ENCODE data around the gene PAK6. TPM values are rescaled to one million over a fixed set of nuclear protein-coding genes. Genes with fewer than 3 reads are reported as not detected.
A peak's percentile ranks its signal among the peaks of the same experiment; 100 is the strongest.

Gene PAK6
- total RNA-seq, 1 donor from 2014 or later = not detected

DNA sequence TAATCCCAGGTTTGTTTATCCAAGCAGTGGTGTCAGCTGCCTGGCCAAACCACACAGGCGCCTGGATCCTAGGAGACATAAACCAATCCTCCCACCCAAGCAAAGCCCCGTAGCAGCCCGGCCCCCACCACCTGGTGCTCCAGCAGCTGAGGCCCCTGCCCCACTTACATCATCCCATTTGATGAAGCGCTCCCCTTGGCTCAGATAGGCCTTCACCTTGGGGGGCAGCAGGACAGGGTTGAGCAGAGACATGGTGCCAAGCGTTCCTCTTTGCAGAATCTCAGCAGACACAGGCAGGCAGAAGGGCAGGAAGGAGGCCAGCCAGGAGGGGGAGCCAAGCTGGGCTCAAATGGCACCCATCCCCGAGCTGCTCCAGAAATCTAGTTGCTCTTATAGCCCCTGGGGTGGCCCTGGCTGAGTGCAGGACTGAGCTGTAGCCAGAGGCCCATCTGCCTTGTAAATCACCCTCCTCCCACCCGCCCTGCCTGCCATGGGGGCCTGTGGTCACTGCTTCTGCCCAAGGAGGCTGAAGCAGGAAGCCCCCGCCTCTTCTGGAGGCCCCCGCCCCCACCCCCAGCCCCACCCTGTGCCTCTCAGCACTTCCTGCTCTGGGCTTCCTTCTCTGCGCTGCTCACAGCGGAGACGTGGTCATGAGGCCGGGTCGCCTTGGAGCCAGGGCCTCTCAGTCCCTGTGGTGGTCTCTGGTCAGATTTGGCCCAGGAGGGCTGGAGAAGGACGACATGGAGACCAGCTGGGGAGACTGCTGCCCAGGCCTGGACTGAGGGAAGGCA lies 68.8 kb downstream of the PAK6 start, which contains the start of gene PLCB2:
PLCB2 (minus strand) TSS at position 515 of the 791 bp plus-strand sequence; CDS start at position 252, 263 bp downstream.
- DNase-seq (ENCODE audit: low spot score in 2 of 2) = no peak
- H3K27ac ChIP-seq = peak within 1 kb of the TSS in 1 of 2 donors; percentile 26

DNA sequence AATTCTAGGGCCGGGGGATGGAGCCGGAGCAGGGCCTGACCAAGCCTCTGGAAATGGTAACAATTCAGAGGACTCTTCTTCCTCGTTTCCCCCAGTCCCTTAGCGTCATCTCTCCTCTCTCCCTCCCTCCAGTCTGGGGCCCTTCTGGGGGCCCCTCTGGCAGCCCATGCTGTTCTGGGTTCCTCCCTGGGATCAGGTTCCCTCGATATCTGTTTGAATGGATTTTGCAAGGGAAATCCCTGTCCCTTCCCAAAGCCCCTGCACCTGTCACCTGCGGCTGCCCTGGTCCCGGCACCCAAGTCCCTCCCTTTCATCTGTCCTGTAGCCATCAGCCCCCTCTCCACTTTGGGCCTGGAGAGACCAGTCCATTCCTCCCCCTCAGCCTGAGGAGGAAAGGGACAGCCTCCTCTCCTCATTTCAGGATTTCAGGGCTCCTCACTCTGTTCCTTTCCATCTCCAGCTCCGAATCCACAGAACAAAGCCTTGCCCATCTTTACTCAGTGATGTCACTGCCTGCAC lies 70.5 kb downstream of the PAK6 start:
- Histone ChIP-seq H3K27me3 (no peaks in the 10 kb centered on the region), H3K36me3 (no peaks in the 10 kb centered on the region), H3K27ac (no peak overlapping the region), H3K9me3 (no peaks in the 10 kb centered on the region), H3K4me1 (no peaks in the 10 kb centered on the region), H3K4me3 (no peak overlapping the region)
- intact Hi-C loops (cut with DNase I) = no loop called here
- TF ChIP-seq, protein P1, sequence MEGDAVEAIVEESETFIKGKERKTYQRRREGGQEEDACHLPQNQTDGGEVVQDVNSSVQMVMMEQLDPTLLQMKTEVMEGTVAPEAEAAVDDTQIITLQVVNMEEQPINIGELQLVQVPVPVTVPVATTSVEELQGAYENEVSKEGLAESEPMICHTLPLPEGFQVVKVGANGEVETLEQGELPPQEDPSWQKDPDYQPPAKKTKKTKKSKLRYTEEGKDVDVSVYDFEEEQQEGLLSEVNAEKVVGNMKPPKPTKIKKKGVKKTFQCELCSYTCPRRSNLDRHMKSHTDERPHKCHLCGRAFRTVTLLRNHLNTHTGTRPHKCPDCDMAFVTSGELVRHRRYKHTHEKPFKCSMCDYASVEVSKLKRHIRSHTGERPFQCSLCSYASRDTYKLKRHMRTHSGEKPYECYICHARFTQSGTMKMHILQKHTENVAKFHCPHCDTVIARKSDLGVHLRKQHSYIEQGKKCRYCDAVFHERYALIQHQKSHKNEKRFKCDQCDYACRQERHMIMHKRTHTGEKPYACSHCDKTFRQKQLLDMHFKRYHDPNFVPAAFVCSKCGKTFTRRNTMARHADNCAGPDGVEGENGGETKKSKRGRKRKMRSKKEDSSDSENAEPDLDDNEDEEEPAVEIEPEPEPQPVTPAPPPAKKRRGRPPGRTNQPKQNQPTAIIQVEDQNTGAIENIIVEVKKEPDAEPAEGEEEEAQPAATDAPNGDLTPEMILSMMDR (IDR thresholded peaks at IDR 0.05) = no peak
- no peak for DNase-seq (ENCODE audit: low spot score in 2 of 2)

More for the DNA sequence above, 68.8 kb downstream of the PAK6 start, which contains the start of gene PLCB2:
- Histone ChIP-seq H3K36me3 (no peaks in the 10 kb centered on the region), H3K27me3 (no peaks in the 10 kb centered on the region), H3K9me3 (no peaks in the 10 kb centered on the region), H3K4me1 (no peaks in the 10 kb centered on the region), H3K4me3 (peak within 1 kb of the TSS in 1 of 2 donors; percentile 48)
- intact Hi-C loops (cut with DNase I) = no loop called here
- TF ChIP-seq, protein P1 (IDR thresholded peaks at IDR 0.05) = no peak

- intact Hi-C loops (cut with DNase I) = no loop called here
- no peak for DNase-seq (ENCODE audit: low spot score in 2 of 2)
- TF ChIP-seq, protein P1 (IDR thresholded peaks at IDR 0.05) = peak in 2 of 3 experiments; percentile 24 to 44
Observed at GRCh38 chr15:40310001-40310959, 71.4 kb downstream of the PAK6 start.

GRCh38 chr15:40310993-40311392 lies 72.1 kb downstream of the PAK6 start:
- no peak for DNase-seq (ENCODE audit: low spot score in 2 of 2)
- no peaks in the 10 kb centered on the region for H3K27me3 ChIP-seq
- intact Hi-C loops (cut with DNase I) = no loop called here
- H3K4me3 ChIP-seq = no peak overlapping the region
- H3K9me3 ChIP-seq = no peaks in the 10 kb centered on the region
- TF ChIP-seq, protein P1 (IDR thresholded peaks at IDR 0.05) = no peak
- no peak overlapping the region for H3K27ac ChIP-seq
- H3K4me1 ChIP-seq = no peaks in the 10 kb centered on the region
- H3K36me3 ChIP-seq = no peaks in the 10 kb centered on the region

More at GRCh38 chr15:40310001-40310959, 71.4 kb downstream of the PAK6 start:
- no peaks in the 10 kb centered on the region for H3K36me3 ChIP-seq
- H3K4me3 ChIP-seq = no peak overlapping the region
- no peaks in the 10 kb centered on the region for H3K9me3 ChIP-seq
- H3K4me1 ChIP-seq = no peaks in the 10 kb centered on the region
- no peak overlapping the region for H3K27ac ChIP-seq
- no peaks in the 10 kb centered on the region for H3K27me3 ChIP-seq

DNA sequence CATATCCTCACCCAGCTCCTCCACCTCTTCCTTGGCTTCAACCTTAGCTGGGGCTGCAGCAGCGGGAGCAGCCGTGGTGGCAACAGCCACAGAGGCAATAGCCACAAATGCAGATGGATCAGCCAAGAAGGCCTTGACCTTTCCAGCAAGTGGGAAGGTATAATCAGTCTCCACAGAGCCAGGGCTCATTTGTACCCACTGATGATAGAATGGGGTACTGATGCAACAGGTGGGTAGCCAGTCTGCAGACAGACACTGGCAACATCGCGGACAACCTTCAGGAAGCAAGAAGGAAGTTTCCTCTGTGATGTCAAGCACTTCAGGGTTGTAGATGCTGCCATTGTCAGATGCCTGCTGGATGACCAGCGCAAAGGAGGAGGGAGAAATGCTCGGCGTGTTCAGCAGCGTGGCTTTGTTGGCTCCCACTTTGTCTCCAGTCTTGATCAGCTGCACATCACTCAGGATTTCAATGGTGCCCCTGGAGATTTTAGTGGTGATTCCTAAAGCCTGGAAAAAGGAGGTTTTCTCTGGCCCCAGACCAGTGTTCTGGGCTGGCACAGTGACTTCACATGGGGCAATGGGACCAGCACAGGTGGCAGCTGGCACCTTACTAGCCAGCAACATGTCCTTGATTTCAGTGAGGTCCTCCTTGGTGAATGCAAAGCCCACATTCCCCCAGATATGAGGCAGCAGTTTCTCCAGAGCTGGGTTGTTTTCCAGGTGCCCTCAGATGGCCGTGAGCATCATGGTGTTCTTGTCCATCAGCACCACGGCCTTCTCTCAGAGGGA lies 73.7 kb downstream of the PAK6 start:
- DNase-seq (ENCODE audit: low spot score in 2 of 2) = no peak
- Histone ChIP-seq H3K36me3 (no peaks in the 10 kb centered on the region), H3K4me1 (no peaks in the 10 kb centered on the region), H3K27ac (no peak overlapping the region), H3K9me3 (no peaks in the 10 kb centered on the region), H3K4me3 (no peak overlapping the region), H3K27me3 (no peaks in the 10 kb centered on the region)
- intact Hi-C loops (cut with DNase I) = no loop called here
- TF ChIP-seq, protein P1 (IDR thresholded peaks at IDR 0.05) = no peak

Measured in ascending aorta (tissue), 2 donors.